WI38 (cell line): ENCODE results near the gene STK17B.

Experiments
- H3K4me3 ChIP-seq: 2 replicates; pipeline ENCODE4 v1.5.1; 2011; ENCODE audit warnings: low read depth, mild to moderate bottlenecking, control low read depth, low read length
- CTCF ChIP-seq: IDR thresholded peaks from 2 replicates; pipeline ENCODE4 v1.5.1; 2012; ENCODE audit warnings: low read depth, mild to moderate bottlenecking, control low read depth, low read length

Gene STK17B

DNA sequence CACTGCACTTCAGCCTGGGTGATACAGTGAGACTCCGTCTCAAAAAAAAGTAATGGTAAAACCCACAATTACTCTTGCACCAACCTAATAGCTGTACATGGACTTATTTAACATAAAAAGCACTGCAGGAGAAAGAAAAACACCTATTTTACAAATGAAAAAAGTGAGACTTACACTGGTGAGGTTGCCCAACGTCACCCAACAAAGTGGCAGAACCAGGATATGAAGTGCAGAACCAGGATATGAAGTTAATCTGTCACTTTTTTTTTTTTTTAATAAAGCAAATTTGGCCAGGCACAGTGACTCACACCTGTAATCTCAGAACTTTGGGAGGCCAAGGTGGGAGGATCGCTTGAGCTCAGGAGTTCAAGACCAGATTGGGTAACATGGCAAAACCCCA, 13.5 kb upstream of the STK17B start:
- no peak for TF ChIP-seq CTCF
- H3K4me3 ChIP-seq = no peak overlapping the region

DNA sequence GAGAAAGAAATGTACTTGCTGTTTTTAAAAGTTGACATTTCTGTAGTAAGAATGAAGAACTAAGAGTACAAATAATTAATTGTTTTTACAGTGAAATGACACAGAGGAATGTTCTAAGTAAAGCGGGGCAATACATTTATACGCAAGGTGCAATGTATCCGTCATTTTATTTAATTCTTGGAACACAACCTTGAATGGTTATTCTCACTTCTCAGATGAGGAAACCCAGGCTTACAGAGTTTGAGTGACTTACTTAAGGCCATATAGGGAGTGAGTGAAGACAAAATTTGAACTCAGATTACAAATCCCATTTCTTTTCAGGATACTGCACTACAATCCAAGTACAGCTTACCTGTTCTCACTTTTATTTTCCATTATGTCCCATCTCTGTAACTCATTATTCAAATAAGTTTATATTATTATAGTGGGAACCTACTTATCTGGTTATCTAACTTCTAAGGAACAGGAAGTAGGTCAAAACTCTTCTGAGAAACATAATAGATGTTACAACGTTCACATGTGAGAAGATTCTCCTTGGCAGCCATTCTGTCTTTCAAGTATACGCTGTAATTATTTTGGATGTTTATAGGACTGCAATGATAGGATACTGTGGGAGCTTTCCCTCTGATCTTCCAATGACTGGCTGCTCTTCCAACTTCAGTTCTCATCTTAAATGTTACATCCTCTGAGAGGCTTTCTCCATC, 12.3 kb upstream of the STK17B start:
- no peak for TF ChIP-seq CTCF
- no peak overlapping the region for H3K4me3 ChIP-seq

- no peak overlapping the region for H3K4me3 ChIP-seq
- no peak for TF ChIP-seq CTCF
Observed at GRCh38 chr2:196183172-196183473, 11.7 kb upstream of the STK17B start.

- no peak for TF ChIP-seq CTCF
- H3K4me3 ChIP-seq = no peak overlapping the region
Observed at GRCh38 chr2:196182439-196183171, 11.2 kb upstream of the STK17B start.

DNA sequence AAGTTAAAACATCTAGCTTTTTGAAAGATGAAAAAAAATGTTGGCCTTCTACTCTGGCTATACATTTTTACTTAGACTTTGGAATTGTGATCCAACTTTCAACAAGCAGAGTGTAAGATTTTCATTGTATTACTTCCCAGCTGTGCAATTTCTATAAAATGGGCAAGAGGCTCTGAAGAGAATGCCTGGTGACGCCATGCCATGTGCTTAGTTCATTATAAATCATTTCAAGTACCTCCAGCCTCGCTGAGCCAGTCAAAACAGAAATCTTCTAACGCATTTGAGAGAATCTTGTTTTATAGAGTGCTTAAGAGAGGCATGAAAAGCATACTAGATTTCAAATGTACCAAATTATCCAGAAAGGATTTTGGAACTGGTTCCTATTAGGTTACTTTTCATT, 10.1 kb upstream of the STK17B start:
- TF ChIP-seq CTCF = no peak
- no peak overlapping the region for H3K4me3 ChIP-seq

DNA sequence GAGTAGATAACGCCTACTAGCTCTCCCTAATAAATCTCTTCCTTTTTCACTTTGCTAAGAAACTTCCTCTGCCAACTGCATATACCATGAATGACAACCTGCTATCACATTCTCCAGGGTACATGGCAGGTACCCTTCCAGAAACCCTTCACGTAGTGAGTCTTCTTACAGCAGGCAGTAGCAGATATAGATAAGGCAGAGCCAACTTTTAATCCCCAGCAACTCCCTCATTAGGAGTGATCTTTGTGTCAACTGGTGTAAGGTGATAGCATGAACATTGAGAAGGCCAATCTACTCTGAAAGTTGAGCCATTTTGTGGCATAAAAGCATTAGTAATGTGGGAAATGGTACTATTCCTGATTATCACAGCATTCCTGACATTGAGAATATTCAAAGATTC, 5.7 kb upstream of the STK17B start:
- no peak overlapping the region for H3K4me3 ChIP-seq
- TF ChIP-seq CTCF = no peak

DNA sequence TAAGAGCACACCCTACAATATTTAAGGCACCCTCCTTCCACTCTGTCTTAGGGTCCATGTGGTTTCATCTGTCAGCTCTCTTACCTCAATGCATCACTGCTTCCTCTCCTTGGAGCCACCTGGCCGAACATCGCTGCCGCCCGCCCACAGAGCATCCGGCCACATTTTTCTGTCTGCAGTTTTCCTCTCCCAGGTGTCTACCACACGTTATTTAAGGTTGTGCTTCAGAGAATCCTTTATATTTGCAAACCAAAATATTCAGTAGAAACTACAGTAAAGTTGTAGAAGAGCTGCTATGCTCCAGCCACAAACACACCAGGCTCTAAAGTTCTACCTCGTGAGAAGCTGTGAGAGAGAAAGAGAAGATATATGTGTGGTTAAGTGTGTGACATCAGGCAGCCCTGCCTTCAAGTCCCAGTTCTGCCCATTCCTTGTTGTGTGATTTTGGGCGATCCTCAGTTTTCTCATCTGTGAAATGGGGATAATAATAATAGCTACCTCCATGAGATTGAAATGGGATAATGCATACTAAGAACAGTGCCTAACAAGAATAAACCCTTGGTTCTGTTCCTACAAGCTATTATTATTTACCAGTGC, 4.9 kb upstream of the STK17B start:
- H3K4me3 ChIP-seq = no peak overlapping the region

More for the DNA sequence above, 4.9 kb upstream of the STK17B start:
- no peak for TF ChIP-seq CTCF
